ENCODE measurements around the gene ZNF593. TPM values are rescaled to one million over a fixed set of nuclear protein-coding genes. Genes with fewer than 3 reads are reported as not detected.

ZNF593 gene
- total and polyA plus RNA-seq, 9 of the 15 experiments (the other 6 are each of a cell fraction or from before 2014, with no cell fraction given): 9.8 to 334 (median 48.2) TPM

DNA sequence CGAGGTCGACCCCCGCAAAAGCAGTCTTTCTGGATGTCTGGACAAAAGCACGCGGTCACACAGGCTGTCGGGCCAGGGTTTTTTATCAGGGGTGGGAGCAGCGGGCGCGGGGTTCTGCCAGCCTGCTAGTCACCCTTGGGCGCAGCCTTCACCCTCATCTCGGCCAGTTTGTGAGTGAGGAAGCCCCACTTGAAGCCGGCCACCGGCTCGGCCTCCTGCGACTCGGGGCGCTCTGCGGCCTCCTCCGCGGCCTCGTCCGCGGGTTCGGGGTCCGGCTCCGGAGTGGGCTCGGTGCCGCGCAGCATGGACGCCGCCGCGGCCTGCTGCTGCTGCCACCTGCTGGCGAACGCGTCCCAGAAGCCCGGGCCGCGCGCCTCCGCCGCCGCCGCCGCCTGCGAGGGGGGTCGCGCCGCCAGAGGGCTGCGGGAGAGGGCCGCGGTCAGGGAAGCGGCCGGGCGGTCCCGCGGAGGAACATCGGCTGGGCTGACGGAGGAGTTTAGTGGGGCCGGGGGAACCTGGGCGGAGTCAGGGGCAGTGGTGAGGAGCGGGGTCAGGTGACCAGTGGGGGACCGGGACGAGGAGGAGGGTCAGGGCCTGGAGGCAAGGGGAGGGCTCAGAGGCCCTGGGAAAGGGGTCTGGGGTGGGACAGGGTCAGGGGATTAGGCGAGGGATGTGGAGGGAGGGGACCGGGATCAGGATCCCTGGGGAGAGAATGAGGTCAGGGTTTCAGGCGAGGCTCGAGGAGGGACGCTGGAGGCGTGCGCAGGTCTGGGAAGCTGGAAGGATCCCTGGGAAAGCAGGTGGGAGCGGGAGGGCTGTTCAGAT, 5.5 kb upstream of the ZNF593 start (continued):
- TF ChIP-seq ZBTB40 (IDR thresholded peaks at IDR 0.05): no peak
- no peak for TF ChIP-seq ZBTB40 (CRISPR knock-in tag; IDR thresholded peaks at IDR 0.05)
- TF ChIP-seq RBM14 (IDR thresholded peaks at IDR 0.05; ENCODE audit: borderline replicate concordance, insufficient read depth, low read depth, low read length): 0 out of 2 replicates have a peak, but pooled peaks have one; percentile 59
- TF ChIP-seq RCOR1 (IDR thresholded peaks at IDR 0.05; ENCODE audit: borderline replicate concordance in 1 of 2, low read depth in 2 of 2, low read length in 2 of 2): peak in 1 of 2 experiments; percentile 48; a peak in 1 of 4 replicates
- TF ChIP-seq ZNF79 (CRISPR knock-in tag; IDR thresholded peaks at IDR 0.05; ENCODE audit: low read depth): no peak
- TF ChIP-seq ZNF395 (CRISPR knock-in tag; IDR thresholded peaks at IDR 0.05): no peak
- TF ChIP-seq CTCF (IDR thresholded peaks at IDR 0.05 in 2 of 3, conservative IDR thresholded peaks at IDR 0.05 in 1 of 3; ENCODE audit: insufficient read depth in 2 of 3, low read depth in 1 of 3, low read length in 3 of 3): peak; percentile 54 to 92 (median 71)
- peak; percentile 65 for TF ChIP-seq RBFOX2 (IDR thresholded peaks at IDR 0.05; ENCODE audit: low read depth, low read length)
- TF ChIP-seq JUND (IDR thresholded peaks at IDR 0.05; ENCODE audit: borderline replicate concordance, low read depth, low read length): no peak
- no peak for TF ChIP-seq JUND (tag; IDR thresholded peaks at IDR 0.05; ENCODE audit: borderline replicate concordance, low read depth, low read length)
- TF ChIP-seq MIER1 (IDR thresholded peaks at IDR 0.05; ENCODE audit: low read depth): no peak
- TF ChIP-seq MTA3 (IDR thresholded peaks at IDR 0.05; ENCODE audit: borderline replicate concordance): peak; percentile 77
